Astrocyte (in vitro differentiated cells and primary cell): ENCODE measurements around the gene PNMT. TPM values are rescaled to one million over a fixed set of nuclear protein-coding genes. Genes with fewer than 3 reads are reported as not detected.

Experiments
- DNase-seq: peaks from one replicate; pipeline ENCODE4 v3.0.0-alpha.2; 2010; ENCODE audit warnings: low read depth
- FAIRE-seq: peaks from 2 replicates; lab custom pipeline; 2011; peaks lifted over from hg19 to GRCh38; lab: Jason Lieb, UNC
- H2AFZ ChIP-seq: 2 replicates; pipeline ENCODE4 v1.6.0; 2012; ENCODE audit warnings: low read depth, low read length, inconsistent platforms
- H3K27ac ChIP-seq: 2 replicates; pipeline ENCODE4 v1.5.1; 2011; ENCODE audit warnings: low read depth, low read length, inconsistent platforms
- H3K27me3 ChIP-seq: 2 replicates; pipeline ENCODE4 v1.6.0; 2011; ENCODE audit warnings: low read length, inconsistent platforms; ENCODE audit not compliant: insufficient read depth
- H3K36me3 ChIP-seq: 2 replicates; pipeline ENCODE4 v1.5.1; 2011; ENCODE audit warnings: low read length, inconsistent platforms; ENCODE audit not compliant: insufficient read depth
- H3K4me1 ChIP-seq: 2 replicates; pipeline ENCODE4 v1.5.1; 2011; ENCODE audit warnings: low read length, inconsistent platforms; ENCODE audit not compliant: insufficient read depth
- H3K4me2 ChIP-seq: 2 replicates; pipeline ENCODE4 v1.6.0; 2012; ENCODE audit warnings: low read length, inconsistent platforms
- H3K4me3 ChIP-seq: 2 replicates; pipeline ENCODE4 v1.5.1; 2011; ENCODE audit warnings: low read depth, mild to moderate bottlenecking, low read length, inconsistent platforms; ENCODE audit not compliant: insufficient read depth
- H3K79me2 ChIP-seq: 2 replicates; pipeline ENCODE4 v1.6.0; 2012; ENCODE audit warnings: mild to moderate bottlenecking, low read length, inconsistent platforms; ENCODE audit not compliant: insufficient read depth
- H3K9ac ChIP-seq: 2 replicates; pipeline ENCODE4 v1.6.0; 2012; ENCODE audit warnings: mild to moderate bottlenecking, low read length, inconsistent platforms
- H3K9me3 ChIP-seq: 2 replicates; pipeline ENCODE4 v1.5.1; 2012; ENCODE audit warnings: low read depth, mild to moderate bottlenecking, low read length, inconsistent platforms; ENCODE audit not compliant: insufficient read depth
- H4K20me1 ChIP-seq: 2 replicates; pipeline ENCODE4 v1.6.0; 2012; ENCODE audit warnings: low read length, inconsistent platforms; ENCODE audit not compliant: insufficient read depth
- H3K27ac Mint-ChIP-seq: one replicate; pipeline ENCODE4 v1.8.0; 2021; ENCODE audit warnings: mild to moderate bottlenecking, mixed read lengths; ENCODE audit not compliant: unreplicated experiment
- H3K27me3 Mint-ChIP-seq: one replicate; pipeline ENCODE4 v1.8.0; 2021; ENCODE audit warnings: low read depth, mixed read lengths; ENCODE audit not compliant: unreplicated experiment
- H3K36me3 Mint-ChIP-seq: one replicate; pipeline ENCODE4 v1.8.0; 2021; ENCODE audit warnings: low read depth, mixed read lengths; ENCODE audit not compliant: unreplicated experiment
- H3K4me1 Mint-ChIP-seq: one replicate; pipeline ENCODE4 v1.8.0; 2021; ENCODE audit warnings: low read depth, mixed read lengths; ENCODE audit not compliant: unreplicated experiment
- H3K4me3 Mint-ChIP-seq: one replicate; pipeline ENCODE4 v1.8.0; 2021; ENCODE audit warnings: mild to moderate bottlenecking, moderate library complexity, mixed read lengths; ENCODE audit not compliant: unreplicated experiment
- H3K9me3 Mint-ChIP-seq: one replicate; pipeline ENCODE4 v1.8.0; 2021; ENCODE audit warnings: mild to moderate bottlenecking, mixed read lengths; ENCODE audit not compliant: unreplicated experiment
- CTCF ChIP-seq: IDR thresholded peaks from 2 replicates; pipeline ENCODE4 v1.5.1; 2011; ENCODE audit warnings: low read depth, mild to moderate bottlenecking, inconsistent platforms, low read length, moderate library complexity; ENCODE audit not compliant: insufficient read depth
- EZH2 ChIP-seq: IDR thresholded peaks from 2 replicates; pipeline ENCODE4 v1.6.1; 2012; ENCODE audit warnings: mild to moderate bottlenecking, low read length, inconsistent platforms; ENCODE audit not compliant: insufficient read depth
- total RNA-seq: library from RNA; stranded (reverse); gene quantifications from 2 replicates; pipeline ENCODE4 v1.2.1, GENCODE V29; 2021

Gene PNMT
- total RNA-seq, 1 donor from 2014 or later: 0.59 TPM

- Mint-ChIP-seq H3K36me3 (no peaks in the 10 kb centered on the region), H3K4me3 (no peak overlapping the region), H3K4me1 (peaks cover 6% of the 10 kb centered on the region), H3K27ac (no peak overlapping the region), H3K27me3 (peaks cover 46% of the 10 kb centered on the region), H3K9me3 (no peaks in the 10 kb centered on the region)
- TF ChIP-seq CTCF (peak; percentile 52), EZH2 (no peak)
- Histone ChIP-seq H3K9ac (no peak overlapping the region), H2AFZ (no peak overlapping the region), H3K36me3 (no peaks in the 10 kb centered on the region), H3K4me2 (no peak overlapping the region), H3K9me3 (no peaks in the 10 kb centered on the region), H3K79me2 (no peaks in the 10 kb centered on the region), H3K4me1 (peaks cover 3% of the 10 kb centered on the region), H3K4me3 (no peak overlapping the region), H3K27ac (no peak overlapping the region), H3K27me3 (peaks cover 25% of the 10 kb centered on the region), H4K20me1 (no peaks in the 10 kb centered on the region)
- FAIRE-seq (no peak), DNase-seq (peak; percentile 10)
These were observed 3.6 kb downstream of the PNMT start for GRCh38 chr17:39671651-39672521.

GRCh38 chr17:39672522-39673334 lies 4.5 kb downstream of the PNMT start:
- Mint-ChIP-seq H3K9me3 (no peaks in the 10 kb centered on the region), H3K4me1 (peaks cover 6% of the 10 kb centered on the region), H3K36me3 (no peaks in the 10 kb centered on the region), H3K4me3 (no peak overlapping the region), H3K27ac (peak overlapping the region; percentile 58), H3K27me3 (peaks cover 48% of the 10 kb centered on the region)
- Histone ChIP-seq H3K36me3 (no peaks in the 10 kb centered on the region), H3K9ac (no peak overlapping the region), H3K4me2 (no peak overlapping the region), H3K79me2 (no peaks in the 10 kb centered on the region), H3K4me1 (no peaks in the 10 kb centered on the region), H2AFZ (no peak overlapping the region), H4K20me1 (no peaks in the 10 kb centered on the region), H3K4me3 (no peak overlapping the region), H3K27me3 (peaks cover 19% of the 10 kb centered on the region), H3K9me3 (no peaks in the 10 kb centered on the region), H3K27ac (no peak overlapping the region)
- FAIRE-seq (no peak), DNase-seq (no peak)
- TF ChIP-seq EZH2 (no peak), CTCF (no peak)
